Measurements from ENCODE around the gene RASGRP3. TPM values are rescaled to one million over a fixed set of nuclear protein-coding genes. Genes with fewer than 3 reads are reported as not detected.

Gene RASGRP3
- total and polyA plus RNA-seq, 11 donors, result 17.7 to 73.3 (median 61.4) TPM

DNA sequence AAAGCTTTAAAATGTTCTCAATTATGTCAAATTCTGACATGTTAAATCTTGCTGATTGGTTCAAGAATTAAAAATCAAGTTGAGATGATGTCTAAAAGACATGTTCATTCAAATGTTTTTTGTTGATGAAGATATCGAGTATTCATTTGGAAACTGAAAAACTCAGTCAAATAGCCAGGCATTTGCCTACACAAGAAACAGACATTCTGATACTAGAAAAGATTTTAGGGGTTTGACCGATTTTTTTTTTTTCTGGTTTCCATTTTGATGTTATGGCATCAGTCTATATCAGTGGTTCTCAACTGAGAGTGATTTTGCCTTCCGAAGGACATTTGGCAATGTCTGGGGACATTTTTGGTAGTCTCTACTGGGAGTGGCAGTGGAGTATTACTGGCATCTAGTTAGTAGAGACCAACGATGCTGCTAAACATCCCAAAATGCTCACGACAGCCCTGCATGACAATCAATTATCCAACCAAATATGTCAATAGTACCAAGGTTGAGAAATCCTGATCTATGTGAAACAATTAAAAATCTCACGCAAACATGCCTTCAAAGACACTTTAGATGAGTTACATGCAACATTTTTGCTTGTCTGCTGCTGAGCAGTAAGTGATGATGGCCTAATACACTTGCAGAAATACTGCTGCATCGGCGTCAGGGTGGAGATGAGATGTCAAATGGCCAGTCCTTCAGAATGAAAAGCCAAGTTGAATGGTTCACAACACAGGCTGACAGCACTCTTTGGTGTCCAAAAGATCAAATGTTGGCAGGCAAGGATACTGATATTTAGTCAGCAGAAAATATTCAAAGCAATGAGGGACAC lies 12.5 kb downstream of the RASGRP3 start:
- peaks cover 0 to 75% (median 40%) of the 10 kb centered on the region in 12 donors for H3K4me1 ChIP-seq
- no peak for DNase-seq
- H3K36me3 ChIP-seq, result peaks cover 0 to 4% (median 0%) of the 10 kb centered on the region in 9 donors
- H3K27ac ChIP-seq, result no peak overlapping the region
- H3K4me3 ChIP-seq, result no peak overlapping the region
- intact Hi-C loops (cut with DNase I), result no loop called here
- 70 to 79% (median 76%) methylated on average over 8 of the region's 8 CpGs for WGBS, 4 donors
- peaks cover 0 to 18% (median 6%) of the 10 kb centered on the region in 12 donors for H3K9me3 ChIP-seq
- no peaks in the 10 kb centered on the region for H3K27me3 ChIP-seq
- no peak for ATAC-seq
- TF ChIP-seq POLR2A (IDR thresholded peaks at IDR 0.05), result no peak
- TF ChIP-seq, protein P1, sequence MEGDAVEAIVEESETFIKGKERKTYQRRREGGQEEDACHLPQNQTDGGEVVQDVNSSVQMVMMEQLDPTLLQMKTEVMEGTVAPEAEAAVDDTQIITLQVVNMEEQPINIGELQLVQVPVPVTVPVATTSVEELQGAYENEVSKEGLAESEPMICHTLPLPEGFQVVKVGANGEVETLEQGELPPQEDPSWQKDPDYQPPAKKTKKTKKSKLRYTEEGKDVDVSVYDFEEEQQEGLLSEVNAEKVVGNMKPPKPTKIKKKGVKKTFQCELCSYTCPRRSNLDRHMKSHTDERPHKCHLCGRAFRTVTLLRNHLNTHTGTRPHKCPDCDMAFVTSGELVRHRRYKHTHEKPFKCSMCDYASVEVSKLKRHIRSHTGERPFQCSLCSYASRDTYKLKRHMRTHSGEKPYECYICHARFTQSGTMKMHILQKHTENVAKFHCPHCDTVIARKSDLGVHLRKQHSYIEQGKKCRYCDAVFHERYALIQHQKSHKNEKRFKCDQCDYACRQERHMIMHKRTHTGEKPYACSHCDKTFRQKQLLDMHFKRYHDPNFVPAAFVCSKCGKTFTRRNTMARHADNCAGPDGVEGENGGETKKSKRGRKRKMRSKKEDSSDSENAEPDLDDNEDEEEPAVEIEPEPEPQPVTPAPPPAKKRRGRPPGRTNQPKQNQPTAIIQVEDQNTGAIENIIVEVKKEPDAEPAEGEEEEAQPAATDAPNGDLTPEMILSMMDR (IDR thresholded peaks at IDR 0.05), result no peak

- Histone ChIP-seq H3K4me3 (no peak overlapping the region), H3K9me3 (peaks cover 0 to 18% (median 6%) of the 10 kb centered on the region in 12 donors), H3K4me1 (peaks cover 2 to 75% (median 35%) of the 10 kb centered on the region in 12 donors), H3K27me3 (no peaks in the 10 kb centered on the region), H3K27ac (peak overlapping the region in 4 of 12 donors; percentile 6 to 26 (median 6)), H3K36me3 (peaks cover 0 to 4% (median 0%) of the 10 kb centered on the region in 9 donors)
- TF ChIP-seq POLR2A (IDR thresholded peaks at IDR 0.05), result no peak
- TF ChIP-seq, protein P1 (IDR thresholded peaks at IDR 0.05), result no peak
- 37 to 43% (median 39%) methylated on average over 2 of the region's 2 CpGs for WGBS, 4 donors
- ATAC-seq, result no peak
- DNase-seq, result no peak
- intact Hi-C loops (cut with DNase I), result no loop called here
These were observed 13.5 kb downstream of the RASGRP3 start for GRCh38 chr2:33489835-33490431.

DNA sequence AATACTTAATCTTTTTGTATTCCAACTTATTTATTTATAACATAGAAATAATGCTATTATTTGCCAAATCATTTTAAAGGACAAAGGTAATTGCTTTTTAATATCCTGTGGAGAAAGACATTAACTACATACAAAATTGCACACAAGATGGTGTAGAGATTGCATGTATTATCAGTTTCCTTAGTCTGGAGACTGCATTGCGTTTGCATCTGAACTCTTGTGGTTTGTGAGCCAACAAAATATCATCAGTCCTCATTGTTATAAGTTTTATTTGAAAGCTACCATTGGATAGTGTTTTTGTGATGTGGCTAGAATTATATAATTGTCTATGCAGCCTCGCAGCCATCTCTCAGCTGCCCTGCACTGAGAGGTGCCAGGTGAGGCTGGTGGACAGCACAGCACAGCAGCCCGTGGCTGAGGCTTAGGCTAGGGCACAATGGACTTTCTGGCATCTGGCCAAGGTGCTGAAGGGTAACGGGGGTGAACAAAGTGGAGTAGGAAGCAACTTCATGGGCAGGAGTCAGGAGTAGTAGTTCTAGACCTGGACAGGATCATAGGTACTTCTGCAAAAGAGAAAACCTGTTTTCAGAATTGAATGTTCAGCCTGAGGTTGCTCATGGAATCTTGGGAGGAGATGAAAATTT lies 15.1 kb downstream of the RASGRP3 start:
- Histone ChIP-seq H3K27ac (no peak overlapping the region), H3K4me3 (no peak overlapping the region), H3K4me1 (peaks cover 2 to 82% (median 42%) of the 10 kb centered on the region in 12 donors), H3K27me3 (no peaks in the 10 kb centered on the region), H3K9me3 (peaks cover 0 to 12% (median 3%) of the 10 kb centered on the region in 12 donors), H3K36me3 (no peaks in the 10 kb centered on the region)
- 50 to 64% (median 52%) methylated on average over 4 of the region's 4 CpGs for WGBS, 4 donors
- intact Hi-C loops (cut with DNase I), result no loop called here
- DNase-seq, result no peak
- ATAC-seq, result peak in 3 of 4 donors; percentile 8 to 26 (median 24)
- TF ChIP-seq, protein P1 (IDR thresholded peaks at IDR 0.05), result no peak
- TF ChIP-seq POLR2A (IDR thresholded peaks at IDR 0.05), result no peak
